Ovary (tissue), 9 donors: ENCODE measurements around the gene FRY. TPM values are rescaled to one million over a fixed set of nuclear protein-coding genes. Genes with fewer than 3 reads are reported as not detected.

Experiments
- DNase-seq, 5 donors: peaks; one replicate each; pipeline ENCODE4 v3.0.0-alpha.2; 2019 to 2020
- H3K27ac ChIP-seq, 2 donors: fragments of 200-600 bp; one replicate each; pipeline versions ENCODE4 v1.5.1 to v1.8.0; 2019 to 2022
- H3K27me3 ChIP-seq: fragments of 200-600 bp; one replicate; pipeline ENCODE4 v1.8.0; 2022
- H3K36me3 ChIP-seq: fragments of 200-600 bp; sonication (generic); one replicate; pipeline ENCODE4 v1.5.1; 2019
- H3K4me1 ChIP-seq: one replicate; pipeline ENCODE4 v1.8.1; 2013; ENCODE audit warnings: mild to moderate bottlenecking, moderate library complexity; ENCODE audit not compliant: insufficient read depth
- H3K4me3 ChIP-seq: fragments of 200-600 bp; sonication (generic); one replicate; pipeline ENCODE4 v1.5.1; 2017
- H3K9me3 ChIP-seq, 2 donors: fragments of 200-600 bp in 1 of 2; sonication (generic) in 1 of 2; one replicate each; pipeline versions ENCODE4 v1.5.1 to v1.8.1; 2013 to 2019; ENCODE audit warnings: mild to moderate bottlenecking in 1 of 2, moderate library complexity in 1 of 2
- CTCF ChIP-seq, 3 donors: fragments of 450-650 bp in 2 of 3; fragments of 200-600 bp in 1 of 3; IDR thresholded peaks; one replicate each; pipeline versions ENCODE4 v1.5.1 to v1.8.0; 2016 to 2022; ENCODE audit warnings: antibody characterized with exemption in 3 of 3, mild to moderate bottlenecking in 1 of 3
- EP300 ChIP-seq: sonication (generic); formaldehyde crosslinking; IDR thresholded peaks from one replicate; pipeline ENCODE4 v1.6.1; 2017; ENCODE audit warnings: antibody characterized with exemption
- POLR2A ChIP-seq: fragments of 450-650 bp; IDR thresholded peaks from one replicate; pipeline ENCODE4 v1.6.1; 2017; ENCODE audit warnings: antibody characterized with exemption, mild to moderate bottlenecking, moderate library complexity
- WGBS, 3 donors: extraction: QIAGEN DNeasy Blood & Tissue Kit in 1 of 3; methylation state at CpG; one replicate each; pipeline versions ENCODE4 v1.1.5 to v1.1.7; 2013 to 2017; 5-methylcytosine and 5-hydroxymethylcytosine counted together
- intact Hi-C, 4 donors: fragments of 100-400 bp; cut with DNase I; formaldehyde crosslinking; loops; one replicate each; pipeline versions ENCODE4 v1.11.0 to v1.15.1; 2022 to 2023
- polyA plus RNA-seq, 2 donors: library from polyadenylated mRNA; stranded (reverse); fragments of 200-250 nt in 1 of 2; fragments of 350-450 nt in 1 of 2; fragmentation: Illumina TruSeq in 1 of 2; extraction: RNeasy Lipid Tissue Mini Kit (QIAGEN cat#74804) in 1 of 2; gene quantifications; one replicate each; pipeline ENCODE4 v1.2.3, GENCODE V29; 2013 to 2014
- total RNA-seq, 7 donors: library from RNA; depleted of rRNA in 2 of 7; stranded (reverse); fragments of >200 nt in 2 of 7; fragmentation: NEBNext Ultra II Directional in 3 of 7; extraction: Animal tissue kit (Norgen Biotek cat#: 25700) in 3 of 7; gene quantifications; one replicate each; pipeline versions ENCODE4 v1.1.0 to v1.2.4, GENCODE V29; 2016 to 2023
- donor health status: DM: no; HTN: no; CAD: no; lungs with moderate emphysema.
- donor health status: DM: no; HTN: no; CAD: no.
- donor health status: Bipolar disorder and iron deficiency.
- donor health status: DM: yes; HTN: yes; CAD: no.
- donor health status: DM: no; HTN: no; CAD: no.
- donor health status: DM: yes; HTN: yes; CAD: no.

FRY gene
- total and polyA plus RNA-seq, 9 donors, result 11.6 to 36.7 (median 19.4) TPM

DNA sequence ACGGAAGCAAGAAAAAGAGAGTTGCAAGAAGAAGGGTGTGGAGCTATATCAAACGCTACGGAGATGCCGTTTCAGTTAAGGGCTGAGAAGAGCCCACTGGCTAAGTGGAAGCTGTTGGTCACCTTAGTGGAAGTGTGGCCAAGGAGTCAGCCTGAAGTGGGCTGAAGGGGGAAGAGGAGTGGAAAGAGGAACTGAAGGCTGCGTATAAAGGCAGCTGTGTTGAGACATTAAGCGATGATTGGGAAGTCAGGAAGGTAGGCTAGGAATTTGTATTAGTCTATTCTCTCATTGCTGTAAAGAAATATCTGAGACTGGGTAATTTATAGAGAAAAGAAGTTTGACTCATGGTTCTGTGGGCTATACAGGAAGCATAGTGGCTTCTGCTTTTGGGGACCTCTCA is 14.1 kb upstream of the FRY start:
- no peaks in the 10 kb centered on the region for H3K4me1 ChIP-seq
- no peaks in the 10 kb centered on the region for H3K27me3 ChIP-seq
- H3K4me3 ChIP-seq, result no peak overlapping the region
- DNase-seq, result no peak
- 91 to 96% (median 93%) methylated on average over 6 of the region's 6 CpGs for WGBS, 3 donors
- TF ChIP-seq EP300, result no peak
- TF ChIP-seq POLR2A, result no peak
- TF ChIP-seq CTCF (IDR thresholded peaks at IDR 0.05), result no peak
- no peak overlapping the region for H3K27ac ChIP-seq
- no peaks in the 10 kb centered on the region for H3K9me3 ChIP-seq
- no peaks in the 10 kb centered on the region for H3K36me3 ChIP-seq
- intact Hi-C loops, result loop anchor here in 2 of 4 donors (5.0 to 10.0 kb wide), 2 partner anchors 287 to 565 kb away; no protein-coding TSS in a partner anchor

- intact Hi-C loops, result loop anchor here in 3 of 4 donors (1.0 to 10.0 kb wide), 4 partner anchors 285 to 563 kb away; partner anchors contain the start of genes BRCA2 (in 1 of the 3) and ZAR1L (in 1 of the 3)
- 37 to 43% (median 38%) methylated on average over 6 of the region's 6 CpGs for WGBS, 3 donors
- no peak overlapping the region for H3K4me3 ChIP-seq
- DNase-seq, result peak; percentile 30 to 59 (median 42)
- H3K36me3 ChIP-seq, result no peaks in the 10 kb centered on the region
- no peak overlapping the region for H3K27ac ChIP-seq
- no peaks in the 10 kb centered on the region for H3K27me3 ChIP-seq
- no peaks in the 10 kb centered on the region for H3K4me1 ChIP-seq
- H3K9me3 ChIP-seq, result no peaks in the 10 kb centered on the region
- no peak for TF ChIP-seq EP300
- TF ChIP-seq POLR2A, result no peak
- TF ChIP-seq CTCF (IDR thresholded peaks at IDR 0.05), result peak; percentile 22 to 62 (median 56)
These were observed 11.9 kb upstream of the FRY start for GRCh38 chr13:32019612-32020233.

DNA sequence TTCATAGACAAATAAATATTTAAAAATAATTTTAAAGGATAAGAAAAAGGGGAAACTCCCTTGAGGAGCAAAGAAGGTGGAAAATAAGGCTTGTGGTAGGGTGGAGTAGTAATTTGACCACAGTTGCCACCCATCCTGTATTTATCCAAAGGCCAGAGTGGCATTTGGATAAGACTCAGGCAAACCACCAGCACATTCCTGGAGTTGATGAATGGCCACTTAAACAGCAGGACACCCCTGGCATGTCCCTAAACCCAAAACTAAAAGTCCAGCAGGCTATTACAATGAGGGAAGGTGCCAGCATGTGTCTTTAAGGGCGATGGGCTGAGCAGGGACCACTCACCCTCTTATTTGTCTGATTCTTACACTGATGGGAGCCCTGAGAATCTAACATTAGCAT is 9.8 kb upstream of the FRY start:
- Histone ChIP-seq H3K36me3 (no peaks in the 10 kb centered on the region), H3K27ac (no peak overlapping the region), H3K4me1 (no peaks in the 10 kb centered on the region), H3K9me3 (no peaks in the 10 kb centered on the region), H3K4me3 (no peak overlapping the region), H3K27me3 (no peaks in the 10 kb centered on the region)
- 92 to 100% (median 93%) methylated on average over 1 of the region's 1 CpG for WGBS, 3 donors
- TF ChIP-seq POLR2A (no peak), CTCF (IDR thresholded peaks at IDR 0.05) (no peak), EP300 (no peak)
- DNase-seq, result no peak
- intact Hi-C loops, result loop anchor here in 1 of 4 donors (10.0 kb wide), 1 partner anchor 293 kb away; the partner anchor contains the start of genes BRCA2 and ZAR1L

DNA sequence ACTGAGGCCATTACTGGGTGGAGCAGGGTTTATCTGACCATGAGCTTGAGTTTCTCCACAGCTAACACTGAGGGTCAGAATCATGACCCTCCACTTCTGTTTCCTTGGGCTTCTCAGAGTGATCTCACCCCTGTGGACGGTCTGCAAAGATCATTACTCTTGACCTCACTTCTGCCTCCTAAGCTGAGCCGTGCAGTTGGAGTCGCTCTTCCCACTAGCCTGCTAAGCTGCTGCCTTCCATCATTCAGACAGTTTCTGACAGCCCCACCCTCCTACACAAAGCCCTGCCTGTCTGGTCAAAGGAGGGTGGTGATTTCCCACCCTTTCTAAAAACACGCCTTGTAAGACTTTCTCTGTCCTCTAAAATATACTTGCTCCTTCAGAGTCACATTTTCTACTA is 9.3 kb upstream of the FRY start:
- H3K27me3 ChIP-seq, result no peaks in the 10 kb centered on the region
- no peaks in the 10 kb centered on the region for H3K36me3 ChIP-seq
- 56 to 70% (median 60%) methylated on average over 4 of the region's 4 CpGs for WGBS, 3 donors
- no peaks in the 10 kb centered on the region for H3K4me1 ChIP-seq
- no peak overlapping the region for H3K27ac ChIP-seq
- H3K4me3 ChIP-seq, result no peak overlapping the region
- DNase-seq, result no peak
- H3K9me3 ChIP-seq, result no peaks in the 10 kb centered on the region
- TF ChIP-seq EP300, result no peak
- TF ChIP-seq CTCF (IDR thresholded peaks at IDR 0.05), result no peak
- no peak for TF ChIP-seq POLR2A
- intact Hi-C loops, result loop anchor here in 1 of 4 donors (10.0 kb wide), 1 partner anchor 292 kb away; the partner anchor contains the start of genes BRCA2 and ZAR1L
